ENCODE measurements around the gene NPAS1.
A peak's percentile ranks its signal among the peaks of the same experiment; 100 is the strongest.
"Not testable (repeated sequence)": the region's sequence is repeated elsewhere in the genome, so short reads cannot be mapped to it uniquely, and the experiment has no call there.

NPAS1 gene

DNA sequence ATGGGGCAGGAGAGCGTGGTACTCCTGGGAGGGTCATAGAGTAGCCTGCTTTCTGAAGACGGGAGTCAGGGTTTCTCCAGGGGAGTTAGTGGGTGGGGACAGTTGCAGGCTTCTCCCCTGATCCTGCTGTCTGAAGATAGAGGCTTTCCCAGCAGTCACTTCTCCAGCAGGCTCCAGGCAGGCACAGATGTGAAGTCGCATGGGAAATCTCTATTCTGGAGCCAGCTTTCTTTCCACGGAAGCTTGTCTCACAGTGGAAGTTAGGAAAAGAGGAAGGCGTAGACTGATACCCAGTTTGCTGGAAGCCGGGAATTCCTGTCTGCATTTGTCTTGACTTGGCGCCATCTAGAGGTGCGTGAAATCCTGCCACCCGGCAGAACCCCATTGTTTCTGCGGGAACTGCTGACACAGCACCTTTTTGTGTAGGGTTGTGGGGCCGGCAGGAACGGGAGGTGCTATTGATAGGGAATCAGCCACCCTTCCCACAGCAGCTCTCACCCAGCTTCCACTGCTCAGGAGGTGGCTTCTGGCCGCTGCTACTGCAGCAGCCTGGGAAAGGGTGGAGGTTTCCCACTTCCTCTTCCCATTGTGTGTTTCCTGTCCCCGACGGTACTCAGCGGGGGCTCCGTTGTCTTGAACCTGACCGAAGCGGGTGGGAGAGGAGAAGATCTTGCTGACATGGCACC is 28.5 kb upstream of the NPAS1 start:
- peak; percentile 30 to 47 for DNase-seq (ENCODE audit: low read depth in 2 of 2)

DNA sequence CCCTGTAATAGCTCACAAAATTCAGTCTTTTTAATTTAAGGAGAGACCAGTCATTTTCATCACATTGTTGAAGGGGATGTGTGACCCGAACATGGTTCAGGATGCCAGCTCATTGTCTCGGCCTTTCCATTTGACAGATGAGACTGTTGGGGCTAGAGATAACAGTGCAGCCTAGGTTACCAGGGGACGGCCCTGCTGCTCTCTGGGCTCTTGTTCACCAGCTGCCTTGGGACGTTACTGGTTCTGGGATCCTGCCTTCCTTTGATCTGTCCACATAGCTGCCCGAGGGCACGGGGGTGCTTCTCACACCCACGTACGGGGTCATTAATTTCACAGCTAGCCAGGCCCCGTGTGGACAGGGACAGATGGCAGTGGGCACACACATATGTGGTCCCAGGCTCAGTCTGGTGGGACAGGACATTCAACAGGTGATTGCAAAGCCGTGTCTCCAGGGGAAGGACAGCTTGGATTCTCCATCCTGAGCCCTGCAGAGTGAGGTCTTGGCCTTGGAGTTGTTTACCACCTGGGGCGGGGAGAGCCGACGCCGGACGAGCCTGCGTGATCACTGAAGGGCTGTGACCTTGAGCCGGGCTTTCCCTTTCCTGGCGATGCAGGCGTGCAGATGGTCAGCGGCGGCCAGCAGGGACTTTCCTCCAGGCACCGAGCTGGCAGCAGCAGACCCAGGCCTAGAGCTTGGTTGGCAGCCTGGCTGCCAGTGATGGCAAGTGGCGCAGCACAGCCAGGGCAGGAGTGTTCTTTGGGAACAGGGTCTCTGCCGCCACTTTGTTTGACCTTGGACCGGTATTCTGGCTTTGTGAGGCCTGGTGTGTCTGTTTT is 26.7 kb upstream of the NPAS1 start:
- no peak for DNase-seq (ENCODE audit: low read depth in 2 of 2)

DNA sequence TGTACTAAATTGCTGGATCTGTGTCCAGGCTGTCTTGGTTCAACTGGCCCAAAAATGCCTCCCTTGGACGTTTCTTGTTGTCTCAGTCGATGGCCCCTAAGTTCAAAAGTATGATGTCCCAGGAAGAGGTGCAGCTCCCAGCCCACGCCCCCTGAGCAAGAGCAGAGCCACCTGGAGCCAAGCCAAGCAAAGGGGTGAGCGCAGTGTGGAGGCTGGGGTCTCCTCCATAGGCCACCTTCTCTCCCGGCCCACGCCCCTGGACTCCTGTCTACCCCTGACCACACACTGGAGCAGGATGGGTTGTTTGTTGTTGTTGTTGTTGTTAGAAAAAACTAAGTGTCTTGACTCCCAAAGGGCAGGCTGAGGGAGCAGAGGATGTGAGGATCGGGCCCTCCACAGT is 26.0 kb upstream of the NPAS1 start:
- DNase-seq (ENCODE audit: low read depth in 2 of 2) = no peak

DNA sequence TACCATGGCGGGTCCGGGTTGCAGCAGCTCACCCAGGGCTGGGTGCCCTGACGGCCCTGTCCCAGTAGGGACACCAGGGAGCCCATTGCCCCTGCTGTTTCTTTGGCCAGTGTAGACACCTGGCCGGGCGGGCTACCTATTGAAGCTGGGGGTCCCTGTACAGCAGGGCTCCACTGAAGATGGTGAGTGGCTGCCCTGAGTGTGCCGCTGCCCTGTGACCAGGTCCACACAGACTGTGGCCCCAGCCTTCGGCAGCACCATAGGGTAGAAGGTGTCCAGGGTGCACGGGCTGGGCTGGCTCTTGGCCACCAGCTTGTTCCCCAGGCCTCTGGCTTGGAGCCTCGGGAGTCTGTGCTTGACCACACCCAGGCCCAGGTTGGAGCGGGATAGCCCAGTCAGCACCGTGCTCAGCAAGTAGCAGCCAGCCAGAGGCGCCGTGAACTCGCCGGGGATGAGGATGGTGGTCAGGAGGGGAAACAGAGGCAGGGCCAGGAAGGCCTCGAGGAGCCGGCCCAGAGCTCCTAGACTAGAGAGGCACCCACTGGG is 25.4 kb upstream of the NPAS1 start:
- DNase-seq (ENCODE audit: low read depth in 2 of 2) = no peak

DNA sequence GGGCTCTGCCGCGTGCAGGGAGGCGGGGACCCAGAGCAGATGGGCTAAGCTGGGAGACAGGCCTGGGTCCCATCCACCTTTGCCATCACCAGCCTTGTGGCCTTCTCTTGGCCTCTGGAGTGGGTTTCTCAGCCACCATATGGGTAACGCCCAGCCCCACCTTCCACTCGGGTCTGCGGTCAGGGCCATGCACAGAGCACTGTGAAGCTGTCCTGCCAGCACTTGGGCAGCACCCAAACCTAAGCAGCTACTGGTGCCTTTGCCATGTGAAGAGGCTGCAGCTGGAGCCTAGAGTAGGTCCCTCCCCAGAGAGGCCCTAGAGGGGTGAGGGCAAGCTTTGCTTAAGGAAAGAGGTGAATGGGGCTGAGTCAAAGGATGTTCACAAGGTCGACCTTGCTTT is 24.1 kb upstream of the NPAS1 start:
- DNase-seq (ENCODE audit: low read depth in 2 of 2) = no peak

DNA sequence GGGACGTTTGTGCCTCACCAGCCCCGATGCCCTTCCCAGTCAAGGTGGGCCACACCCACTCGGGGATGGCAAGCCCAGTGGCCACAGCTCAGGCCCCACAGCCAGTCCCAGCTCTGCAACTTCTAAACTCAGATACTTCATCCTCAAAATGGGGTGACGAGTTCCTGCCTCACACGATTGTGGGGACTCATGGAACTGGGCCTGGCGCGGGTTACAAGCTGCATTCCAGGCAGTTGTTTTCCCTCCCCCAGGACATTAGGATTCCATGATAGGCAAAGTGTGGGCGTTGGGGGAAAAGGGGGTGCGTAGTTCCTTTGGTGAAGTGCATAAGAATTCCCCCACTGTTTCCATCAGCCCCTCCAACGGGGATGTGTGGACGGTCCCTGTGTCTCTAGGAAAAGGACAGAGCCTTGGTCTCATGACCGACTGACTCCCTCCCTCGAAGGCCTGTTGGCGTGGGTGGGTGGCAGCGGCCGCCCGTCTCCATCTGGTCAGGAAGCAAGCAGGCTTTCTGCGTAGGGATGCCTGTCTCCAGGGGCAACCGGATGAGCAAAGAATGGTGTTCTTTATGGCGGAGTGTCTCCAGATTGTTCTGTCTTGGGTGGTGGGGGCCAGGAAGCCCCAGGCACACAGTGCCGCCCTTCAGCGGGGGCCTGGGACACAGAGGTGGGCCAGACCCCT is 21.1 kb upstream of the NPAS1 start:
- no peak for DNase-seq (ENCODE audit: low read depth in 2 of 2)

DNA sequence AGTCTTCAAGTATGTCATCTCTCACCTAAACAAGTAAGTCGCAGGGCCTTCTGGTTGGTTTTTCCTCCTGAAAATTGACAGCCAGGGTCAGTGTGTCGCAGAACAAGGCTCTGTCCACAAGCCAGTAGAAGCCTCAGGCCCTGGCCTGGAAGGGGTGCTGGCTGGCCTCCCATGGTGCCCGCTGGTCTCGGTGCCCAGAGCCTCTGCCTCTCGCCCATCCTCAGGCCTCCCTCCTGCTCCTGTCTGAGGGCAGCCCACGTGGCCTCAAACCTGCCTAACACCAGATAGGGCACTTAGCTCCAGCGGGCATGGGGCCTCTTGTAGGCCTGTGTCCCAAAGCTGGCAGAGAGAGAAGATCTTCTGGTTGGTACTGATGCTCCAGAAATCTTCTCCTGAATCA is 20.3 kb upstream of the NPAS1 start:
- DNase-seq (ENCODE audit: low read depth in 2 of 2) = no peak

DNA sequence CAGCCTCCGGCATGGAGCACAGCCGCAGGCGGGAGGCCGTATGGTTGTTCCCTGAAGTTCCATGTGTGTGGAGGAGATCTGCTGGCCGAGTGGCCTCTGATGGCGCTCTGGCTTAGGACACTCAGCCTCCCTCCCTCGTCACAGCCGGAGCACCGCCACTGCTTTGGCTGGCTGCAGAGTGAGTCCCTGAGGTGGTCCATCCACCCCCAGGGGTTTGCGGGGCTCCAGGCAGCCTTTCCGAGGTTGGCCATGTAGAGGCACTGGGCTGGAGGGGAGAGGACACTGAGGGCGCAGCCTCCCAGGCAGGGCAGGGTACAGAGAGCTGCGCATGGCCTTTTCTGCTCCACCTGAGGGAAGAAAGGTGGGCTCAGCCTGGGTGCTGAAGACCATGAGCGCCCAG is 19.8 kb upstream of the NPAS1 start:
- DNase-seq (ENCODE audit: low read depth in 2 of 2) = no peak

DNA sequence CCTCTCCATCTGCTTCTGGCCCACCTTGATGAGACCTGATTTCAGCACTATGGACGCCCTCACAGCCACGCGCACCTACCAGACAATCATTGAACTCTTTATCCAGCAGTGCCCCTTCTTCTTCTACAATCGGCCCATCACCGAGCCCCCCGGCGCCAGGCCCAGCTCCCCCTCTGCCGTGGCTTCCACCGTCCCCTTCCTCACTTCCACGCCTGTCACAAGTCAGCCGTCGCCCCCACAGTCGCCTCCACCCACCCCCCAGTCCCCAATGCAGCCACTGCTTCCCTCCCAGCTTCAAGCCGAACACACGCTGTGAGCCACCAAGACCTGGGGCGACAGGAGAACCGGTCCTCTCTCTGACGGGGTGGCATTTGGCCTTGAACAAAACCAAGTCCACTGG is 19.3 kb upstream of the NPAS1 start:
- no peak for DNase-seq (ENCODE audit: low read depth in 2 of 2)

DNA sequence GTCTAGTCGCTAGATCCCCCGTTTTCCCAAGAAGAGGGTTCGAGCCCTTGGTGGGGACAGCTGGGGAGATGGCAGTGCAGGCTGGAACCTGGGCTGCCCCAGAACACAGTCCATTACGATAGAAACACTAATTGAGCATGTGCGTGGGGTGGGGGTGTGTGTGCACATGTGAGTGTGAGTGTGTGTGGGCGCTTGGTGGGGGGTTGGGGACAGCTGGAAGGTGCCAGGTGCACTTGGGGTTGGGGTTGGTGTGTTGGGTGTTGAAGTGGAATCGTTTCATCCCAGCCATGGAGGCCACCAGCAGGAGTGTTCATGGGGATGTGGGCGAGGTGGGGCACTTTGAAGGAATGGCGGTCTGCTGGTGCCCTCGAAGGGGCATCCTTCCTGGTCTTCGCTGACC is 18.1 kb upstream of the NPAS1 start:
- DNase-seq (ENCODE audit: low read depth in 2 of 2) = no peak

DNA sequence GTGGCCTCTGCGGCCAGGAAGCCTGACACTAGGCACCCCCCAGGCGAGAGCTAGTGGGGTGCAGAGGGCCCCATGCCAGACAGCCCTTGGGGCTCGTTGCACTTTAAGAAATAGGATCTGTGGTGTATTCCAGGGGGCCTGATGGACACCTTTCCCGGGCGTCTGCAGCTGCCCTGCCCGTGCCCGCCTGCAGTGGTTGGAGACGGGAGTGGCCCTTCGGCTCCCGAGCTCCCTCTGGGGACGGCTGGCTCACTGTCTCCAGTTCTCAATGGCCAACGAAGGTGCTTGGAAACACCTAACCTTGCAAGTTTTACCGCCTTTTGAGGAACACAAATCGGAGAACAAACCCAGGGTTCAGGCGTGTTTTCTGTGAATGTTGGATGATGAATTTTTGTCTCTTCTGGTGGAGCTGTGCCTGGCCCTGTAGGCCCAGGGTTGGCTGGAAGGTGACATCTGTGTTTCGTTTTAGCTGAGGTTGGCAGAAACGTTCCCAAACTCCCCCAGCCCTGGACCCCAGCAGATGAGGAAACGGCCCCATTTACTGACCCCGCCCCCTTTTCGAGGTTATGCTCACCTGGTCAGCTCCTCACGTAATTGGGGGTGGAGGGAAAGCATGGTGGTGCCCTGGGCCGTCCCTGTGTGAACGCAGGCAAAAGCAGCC is 17.4 kb upstream of the NPAS1 start:
- no peak for DNase-seq (ENCODE audit: low read depth in 2 of 2)

DNA sequence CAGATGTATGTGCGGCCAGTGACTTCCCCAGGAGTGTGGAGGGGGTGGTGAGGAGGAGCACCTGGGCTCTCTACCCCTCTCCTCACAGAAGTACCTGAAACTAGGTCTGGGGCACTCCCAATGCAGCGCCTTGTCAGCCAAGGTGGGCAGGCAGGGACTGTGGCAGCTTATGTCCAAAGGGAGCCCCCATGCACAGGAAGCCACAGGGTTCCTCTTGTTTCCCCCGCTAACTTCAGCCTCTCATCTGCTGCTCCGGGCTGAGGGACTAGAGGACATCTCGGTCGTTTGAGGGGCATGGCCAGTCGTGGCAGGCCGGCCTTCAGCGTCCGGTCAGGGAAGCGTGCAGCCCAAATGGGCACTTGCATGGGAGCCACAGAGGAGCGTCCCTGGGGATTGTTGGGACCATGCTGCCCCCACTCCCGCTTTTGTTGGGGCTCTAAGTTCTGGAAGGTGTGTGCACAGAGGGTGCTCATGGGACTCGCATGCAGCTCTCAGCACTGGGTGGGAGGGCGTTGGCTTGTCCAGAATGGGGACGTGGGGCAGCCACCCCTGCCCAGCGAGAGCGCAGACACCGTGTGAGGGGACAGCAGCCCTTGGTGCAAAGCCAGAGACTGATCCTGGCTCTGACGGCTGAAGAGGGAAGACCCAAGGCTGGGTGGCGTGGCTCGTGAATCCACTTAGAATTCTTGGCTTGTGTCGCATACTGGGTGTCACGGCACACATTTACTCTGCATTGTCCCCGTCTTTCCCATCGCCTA is 16.6 kb upstream of the NPAS1 start:
- no peak for DNase-seq (ENCODE audit: low read depth in 2 of 2)

DNA sequence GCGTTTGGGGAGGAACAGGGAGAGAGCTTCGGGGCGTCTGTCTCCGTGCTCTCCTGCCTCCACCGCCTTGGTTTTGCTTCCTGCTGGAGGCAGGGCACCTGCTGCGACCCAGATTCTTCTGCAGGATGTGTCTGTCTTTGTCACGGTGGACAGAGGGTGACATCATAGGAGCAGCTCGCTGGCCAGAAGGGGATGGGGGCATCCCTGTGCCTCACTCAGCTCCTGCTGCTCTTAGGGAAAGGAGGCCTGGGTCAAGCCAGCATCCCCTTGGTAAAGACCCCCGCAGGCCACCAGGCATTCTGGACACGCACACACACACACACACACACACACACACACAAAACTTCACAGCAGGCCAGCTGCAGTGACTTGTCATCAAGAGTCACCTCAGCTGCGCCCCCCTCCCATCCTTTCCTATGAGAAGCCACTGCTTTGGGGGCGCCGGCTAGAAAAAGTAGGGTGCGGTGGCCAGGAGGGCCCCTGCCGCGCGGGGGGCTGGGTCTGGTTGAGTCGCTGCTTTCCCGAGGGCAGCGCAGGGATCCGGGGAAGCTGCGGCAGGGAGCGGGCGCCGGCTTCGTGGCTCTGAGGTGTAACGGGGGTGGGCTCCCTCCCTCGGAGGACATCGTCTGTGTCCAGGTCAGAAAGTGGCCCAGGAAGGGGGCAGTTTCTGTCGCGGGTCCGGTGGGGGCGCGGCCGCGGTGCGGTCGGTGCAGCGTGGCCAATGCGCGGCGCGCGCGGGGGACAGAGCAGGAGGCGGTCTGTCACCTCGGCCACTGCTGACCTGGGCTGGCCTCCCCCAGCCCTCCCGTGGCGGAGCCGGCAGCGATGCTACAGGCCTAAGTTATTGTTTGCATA is 15.8 kb upstream of the NPAS1 start:
- no peak for DNase-seq (ENCODE audit: low read depth in 2 of 2)

DNA sequence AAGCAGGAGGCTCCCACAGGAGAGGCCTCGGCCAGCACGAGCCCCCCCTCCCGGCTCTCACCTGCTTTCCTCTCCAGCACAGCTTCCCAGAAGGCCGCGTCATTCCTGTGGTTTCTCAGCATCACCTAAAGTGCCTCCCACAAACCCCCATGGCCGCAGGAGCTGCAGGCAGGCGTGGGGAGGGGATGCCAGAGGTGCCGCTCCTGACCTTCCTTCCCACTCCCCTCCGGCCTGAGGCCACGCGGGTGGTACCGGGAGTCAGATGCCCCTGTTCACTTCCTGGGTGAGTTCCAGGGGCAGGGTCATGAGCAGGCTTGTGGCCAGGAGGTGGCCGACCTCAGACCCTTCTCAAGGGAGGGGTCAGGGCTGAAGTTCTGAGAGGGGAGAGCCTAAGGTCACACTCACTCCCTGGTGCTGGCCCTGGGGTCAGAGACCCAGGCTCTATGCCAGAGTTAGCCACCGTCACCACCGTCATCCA is 14.4 kb upstream of the NPAS1 start:
- no peak for DNase-seq (ENCODE audit: low read depth in 2 of 2)

DNA sequence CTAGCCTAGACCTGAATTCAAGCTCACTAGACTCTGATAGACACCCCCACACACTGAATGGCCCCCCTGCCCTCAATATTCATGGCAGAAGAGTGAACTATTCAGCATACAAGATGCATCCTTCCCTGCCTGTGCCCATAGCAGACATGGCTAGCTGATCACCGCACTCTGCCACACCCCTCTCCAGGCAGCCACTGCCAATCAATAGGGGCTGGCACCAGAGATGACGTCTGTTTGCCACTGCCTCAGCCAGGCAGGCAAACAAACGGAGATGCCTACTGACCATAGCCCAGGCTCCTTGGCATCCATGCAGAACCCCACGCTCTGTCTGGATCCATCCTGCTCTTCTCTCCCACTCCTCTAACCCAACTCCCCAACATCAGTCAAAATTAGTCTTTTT is 13.8 kb upstream of the NPAS1 start:
- DNase-seq (ENCODE audit: low read depth in 2 of 2) = no peak

DNA sequence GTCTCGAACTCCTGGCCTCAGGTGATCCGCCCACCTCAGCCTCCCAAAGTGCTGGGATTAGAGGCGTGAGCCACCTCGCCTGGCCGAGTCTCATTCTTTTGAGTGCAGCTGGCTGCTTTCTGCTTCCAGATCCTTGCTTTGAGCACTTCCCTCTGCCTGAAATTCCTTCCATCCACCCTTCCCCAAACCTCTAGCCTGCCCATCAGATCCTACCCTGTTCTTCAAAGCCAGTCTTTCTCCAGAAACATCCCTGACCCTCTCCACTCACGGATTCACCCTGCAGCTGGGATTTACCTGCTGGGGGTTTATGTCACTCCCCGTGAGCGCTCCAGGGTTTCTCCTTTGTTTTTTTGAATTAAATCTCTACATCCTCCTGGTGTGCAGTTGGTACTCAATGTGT is 13.1 kb upstream of the NPAS1 start:
- no peak for DNase-seq (ENCODE audit: low read depth in 2 of 2)

DNA sequence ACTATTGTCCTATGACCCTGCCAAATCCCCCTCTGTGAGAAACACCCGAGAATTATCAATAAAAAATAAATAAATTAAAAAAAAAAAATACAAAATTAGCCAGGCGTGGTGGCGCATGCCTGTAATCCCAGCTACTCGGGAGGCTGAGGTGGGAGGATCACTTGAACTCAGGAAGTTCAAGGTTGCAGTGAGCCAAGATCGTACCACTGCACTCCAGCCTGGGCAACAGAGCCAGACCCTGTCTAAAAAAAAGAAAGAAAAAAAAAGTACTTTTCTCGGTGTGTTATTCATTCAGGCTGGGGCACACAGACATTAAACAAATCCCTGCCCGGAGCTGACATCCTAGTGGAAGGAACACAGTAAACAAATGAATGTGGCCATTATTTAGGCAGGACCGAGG is 9.1 kb upstream of the NPAS1 start:
- DNase-seq (ENCODE audit: low read depth in 2 of 2) = not testable (repeated sequence)

DNA sequence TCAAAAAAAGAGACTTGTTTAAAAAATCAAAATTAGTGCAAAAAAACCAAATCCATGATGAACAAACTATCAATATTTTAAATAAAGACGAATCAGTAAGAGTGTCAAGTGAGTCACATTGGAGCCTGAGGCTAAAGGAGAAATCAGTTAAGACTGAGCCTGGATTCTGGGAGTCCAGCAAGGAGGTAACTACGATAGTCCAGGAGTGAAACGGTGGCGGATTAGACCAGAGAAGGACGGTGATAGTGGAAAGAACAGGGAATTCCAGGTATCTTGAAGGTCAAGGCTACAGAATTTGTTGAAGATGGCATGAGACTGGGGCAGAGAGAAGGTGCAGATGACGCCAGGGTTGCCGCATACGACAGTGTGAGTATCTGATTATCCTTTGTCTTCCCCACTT is 7.0 kb upstream of the NPAS1 start:
- no peak for DNase-seq (ENCODE audit: low read depth in 2 of 2)

DNA sequence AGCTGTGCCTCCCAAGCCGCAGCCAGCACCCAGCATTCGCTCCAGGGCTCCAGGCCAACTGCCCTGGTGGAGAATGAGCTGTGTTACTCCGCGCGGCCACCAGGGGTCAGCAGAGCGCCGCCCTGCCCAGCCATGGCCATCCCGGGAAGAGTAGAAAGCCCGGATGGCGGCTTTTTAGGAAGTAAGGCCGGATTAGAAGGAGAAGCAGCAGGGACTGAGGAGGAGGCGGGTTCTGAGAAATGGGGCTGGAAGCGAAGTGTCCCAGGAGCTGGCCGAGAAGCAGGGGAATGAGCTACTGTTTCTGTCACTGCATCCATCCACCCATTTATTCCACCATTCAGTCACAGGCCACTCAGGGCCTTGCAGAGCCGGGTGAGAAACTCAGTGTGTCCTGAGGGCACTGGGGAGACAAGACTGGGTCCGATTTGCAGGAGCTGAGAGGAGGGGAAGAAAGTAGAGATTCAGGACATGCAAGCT is 6.6 kb upstream of the NPAS1 start:
- peak; percentile 43 to 63 for DNase-seq (ENCODE audit: low read depth in 2 of 2)

DNA sequence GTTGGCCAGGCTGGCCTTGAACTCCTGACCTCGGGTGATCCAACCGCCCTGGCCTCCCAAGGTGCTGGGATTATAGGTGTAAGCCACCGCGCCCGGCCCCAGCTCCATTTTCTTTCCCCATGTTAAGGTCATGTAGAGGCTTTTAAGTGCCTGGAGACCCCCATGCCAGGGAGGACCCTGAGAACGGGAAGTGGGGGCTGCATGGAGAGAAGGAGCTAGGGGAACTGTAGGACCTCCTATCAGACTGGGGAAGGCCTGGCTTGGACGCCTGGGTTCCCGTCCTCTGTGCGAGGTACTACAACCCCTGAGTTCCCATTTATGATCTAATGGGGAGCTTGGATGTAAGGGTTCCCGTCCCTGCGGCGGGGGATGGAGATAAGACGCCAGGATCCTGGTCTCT is 714 bp upstream of the NPAS1 start:
- DNase-seq (ENCODE audit: low read depth in 2 of 2) = no peak

Measured in stimulated activated CD8-positive, alpha-beta memory T cell treated with anti-CD3 and anti-CD28 coated beads, Interleukin-2, amount 100 ng/mL, for 48 hours (primary cell).